GM23338 (cell line): ENCODE results near the gene KLHDC7B. TPM values are rescaled to one million over a fixed set of nuclear protein-coding genes. Genes with fewer than 3 reads are reported as not detected.

Experiments used
- ATAC-seq: fragments of 200-7000 bp; cut with Tn5 transposase; 3 replicates; pipeline ENCODE4 v1.9.1; 2020
- DNase-seq: peaks from one replicate; pipeline ENCODE4 v3.0.0-alpha.2; 2015; ENCODE audit warnings: low spot score
- H2AFZ ChIP-seq: fragments of 200-600 bp; sonication (generic); 2 replicates; pipeline ENCODE4 v1.8.0; 2016; ENCODE audit warnings: antibody characterized with exemption, mild to moderate bottlenecking, moderate library complexity
- H3F3A ChIP-seq: fragments of 200-600 bp; sonication (generic); replicated peaks from 2 replicates; pipeline ENCODE4 v1.8.0; 2017; ENCODE audit warnings: antibody characterized with exemption, mixed run types, low read depth
- H3K27ac ChIP-seq: fragments of 200-600 bp; sonication (generic); 2 replicates; pipeline ENCODE4 v1.6.1; 2016; ENCODE audit warnings: low read depth
- H3K27me3 ChIP-seq: fragments of 200-600 bp; sonication (generic); 2 replicates; pipeline ENCODE4 v1.8.0; 2016; ENCODE audit warnings: mild to moderate bottlenecking, mixed run types, moderate library complexity; ENCODE audit not compliant: insufficient read depth
- H3K36me3 ChIP-seq: fragments of 200-600 bp; sonication (generic); 2 replicates; pipeline ENCODE4 v1.8.0; 2016; ENCODE audit warnings: mild to moderate bottlenecking; ENCODE audit not compliant: insufficient read depth
- H3K4me1 ChIP-seq: fragments of 200-600 bp; sonication (generic); 2 replicates; pipeline ENCODE4 v1.8.0; 2016; ENCODE audit warnings: mild to moderate bottlenecking, moderate library complexity; ENCODE audit not compliant: insufficient read depth
- H3K4me2 ChIP-seq: fragments of 200-600 bp; sonication (generic); 2 replicates; pipeline ENCODE4 v1.7.1; 2017; ENCODE audit warnings: mixed run types
- H3K4me3 ChIP-seq: fragments of 200-600 bp; sonication (generic); 2 replicates; pipeline ENCODE4 v1.6.1; 2016; ENCODE audit warnings: mixed run types
- H3K79me2 ChIP-seq: fragments of 200-600 bp; sonication (generic); replicated peaks from 2 replicates; pipeline ENCODE4 v1.8.0; 2017; ENCODE audit warnings: mild to moderate bottlenecking; ENCODE audit not compliant: insufficient read depth
- H3K9me2 ChIP-seq: fragments of 200-600 bp; sonication (generic); 2 replicates; pipeline ENCODE4 v1.8.0; 2017; ENCODE audit not compliant: insufficient read depth
- H4K20me1 ChIP-seq: fragments of 200-600 bp; sonication (generic); replicated peaks from 2 replicates; pipeline ENCODE4 v1.8.0; 2017; ENCODE audit warnings: mild to moderate bottlenecking; ENCODE audit not compliant: insufficient read depth
- H3K27ac Mint-ChIP-seq: 2 replicates; pipeline ENCODE4 v1.8.0; 2020; ENCODE audit warnings: inconsistent platforms, mild to moderate bottlenecking, moderate library complexity, mixed read lengths
- H3K27me3 Mint-ChIP-seq: 3 replicates; pipeline ENCODE4 v1.8.0; 2022; ENCODE audit warnings: low read depth, mild to moderate bottlenecking, moderate library complexity, mixed read lengths, inconsistent platforms; ENCODE audit not compliant: insufficient read depth, poor library complexity
- H3K36me3 Mint-ChIP-seq: 3 replicates; pipeline ENCODE4 v1.8.0; 2021; ENCODE audit warnings: low read depth, mild to moderate bottlenecking, inconsistent platforms, moderate library complexity, mixed read lengths
- H3K4me1 Mint-ChIP-seq: 3 replicates; pipeline ENCODE4 v1.8.0; 2020; ENCODE audit warnings: mild to moderate bottlenecking, inconsistent platforms, mixed read lengths
- H3K4me3 Mint-ChIP-seq: 3 replicates; pipeline ENCODE4 v1.8.0; 2021; ENCODE audit warnings: moderate library complexity, mild to moderate bottlenecking, inconsistent platforms, mixed read lengths
- H3K9me3 Mint-ChIP-seq: 3 replicates; pipeline ENCODE4 v1.8.0; 2020; ENCODE audit warnings: moderate library complexity, mild to moderate bottlenecking, inconsistent platforms, mixed read lengths
- CREB1 ChIP-seq: fragments of 250-450 bp; sonication (Bioruptor Pico); IDR thresholded peaks from 2 replicates; pipeline ENCODE4 v1.5.0; 2020; ENCODE audit warnings: low read depth, mild to moderate bottlenecking, moderate library complexity
- EZH2 ChIP-seq: fragments of 200-600 bp; sonication (generic); IDR thresholded peaks from one replicate; pipeline ENCODE4 v1.8.0; 2017; ENCODE audit warnings: antibody characterized with exemption, mild to moderate bottlenecking, low read depth; ENCODE audit not compliant: unreplicated experiment
- JUNB ChIP-seq: IDR thresholded peaks from one replicate; pipeline ENCODE4 v1.6.1; 2016; ENCODE audit warnings: antibody characterized with exemption; ENCODE audit not compliant: unreplicated experiment
- NANOG ChIP-seq: IDR thresholded peaks from 2 replicates; pipeline ENCODE4 v1.6.1; 2016; ENCODE audit warnings: antibody characterized with exemption, borderline replicate concordance
- STAT1 ChIP-seq: IDR thresholded peaks from one replicate; pipeline ENCODE4 v1.6.1; 2016; ENCODE audit warnings: antibody characterized with exemption; ENCODE audit not compliant: unreplicated experiment
- ZNF114 ChIP-seq: fragments of 250-450 bp; sonication (Bioruptor Pico); IDR thresholded peaks from 2 replicates; pipeline ENCODE4 v1.5.0; 2020; ENCODE audit warnings: mild to moderate bottlenecking, moderate library complexity
- ZNF331 ChIP-seq: fragments of 250-450 bp; sonication (Bioruptor Pico); IDR thresholded peaks from 2 replicates; pipeline ENCODE4 v1.5.0; 2020; ENCODE audit warnings: low read depth, mild to moderate bottlenecking, moderate library complexity
- polyA plus RNA-seq: library from polyadenylated mRNA; unstranded; fragments of >200 nt; fragmentation: Nextera tagmentation; extraction: Ambion mirVana; gene quantifications from 2 replicates; pipeline ENCODE4 v1.2.1, GENCODE V29; 2016
- total RNA-seq: library from RNA; depleted of rRNA; stranded (reverse); fragments of >200 nt; shearing (Covaris generic); gene quantifications from 2 replicates; pipeline ENCODE4 v1.2.3, GENCODE V29; 2014
- TF ChIP-seq, protein P1 (sequence below): IDR thresholded peaks from one replicate; pipeline ENCODE4 v1.6.1; 2018; ENCODE audit warnings: antibody characterized with exemption; ENCODE audit not compliant: unreplicated experiment
- TF ChIP-seq, protein P2 (sequence below), 2 experiments: fragments of 200-600 bp in 1 of 2; sonication (generic) in 1 of 2; conservative IDR thresholded peaks; 2 replicates each; pipeline versions ENCODE4 v1.5.1 to v1.6.1; 2016 to 2017; ENCODE audit warnings: antibody characterized with exemption in 2 of 2, low read depth in 2 of 2, mild to moderate bottlenecking in 2 of 2, moderate library complexity in 1 of 2

Gene KLHDC7B
- total and polyA plus RNA-seq, 2 experiments from 2014 or later: not detected

DNA sequence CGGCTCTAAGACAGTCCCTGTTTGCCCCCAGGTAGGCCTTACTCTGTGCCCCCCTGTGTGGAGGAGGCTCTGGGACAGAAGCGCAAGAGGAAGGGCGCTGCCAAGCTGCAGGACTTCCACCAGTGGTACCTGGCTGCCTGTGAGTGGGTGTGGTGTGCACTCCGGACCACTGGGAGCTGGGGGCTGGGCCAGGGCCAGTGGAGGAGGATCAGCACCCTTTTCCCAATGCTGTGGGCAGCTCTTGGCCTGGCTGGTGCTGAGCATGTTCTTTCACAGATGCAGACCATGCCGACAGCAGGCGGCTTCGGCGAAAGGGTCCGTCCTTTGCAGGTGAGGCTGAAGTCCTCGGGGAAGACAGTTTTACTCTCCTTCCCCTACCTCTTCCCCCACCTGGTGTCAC, 24.0 kb upstream of the KLHDC7B start:
- no peak overlapping the region for H3K27ac Mint-ChIP-seq
- no peaks in the 10 kb centered on the region; the same call in 1 of the 2 replicates for H3K4me1 ChIP-seq
- H4K20me1 ChIP-seq: no peaks in the 10 kb centered on the region; the same call in 1 of the 2 replicates
- peaks cover 10% of the 10 kb centered on the region for H3K27me3 Mint-ChIP-seq
- peaks cover 2% of the 10 kb centered on the region; the same call in 1 of the 2 replicates for H3K27me3 ChIP-seq
- ATAC-seq (no peak), DNase-seq (no peak)
- TF ChIP-seq JUNB (no peak), EZH2 (no peak), STAT1 (no peak)
- no peaks in the 10 kb centered on the region; the same call in 1 of the 2 replicates for H3K36me3 ChIP-seq
- no peak overlapping the region for H3K4me3 Mint-ChIP-seq
- H3K79me2 ChIP-seq: 0 out of 2 replicates have a peak, but pooled peaks cover 1% of the 10 kb centered on the region
- peaks cover 22% of the 10 kb centered on the region for H3K36me3 Mint-ChIP-seq
- H3K4me1 Mint-ChIP-seq: peaks cover 5% of the 10 kb centered on the region
- H3K4me3 ChIP-seq: no peak overlapping the region
- no peak overlapping the region for H2AFZ ChIP-seq
- no peak overlapping the region for H3K4me2 ChIP-seq
- no peaks in the 10 kb centered on the region for H3K9me2 ChIP-seq
- H3K9me3 Mint-ChIP-seq: peaks cover 4% of the 10 kb centered on the region; the same call in 1 of the 3 replicates
- no peak overlapping the region for H3K27ac ChIP-seq
- H3F3A ChIP-seq: peaks cover 4% of the 10 kb centered on the region

DNA sequence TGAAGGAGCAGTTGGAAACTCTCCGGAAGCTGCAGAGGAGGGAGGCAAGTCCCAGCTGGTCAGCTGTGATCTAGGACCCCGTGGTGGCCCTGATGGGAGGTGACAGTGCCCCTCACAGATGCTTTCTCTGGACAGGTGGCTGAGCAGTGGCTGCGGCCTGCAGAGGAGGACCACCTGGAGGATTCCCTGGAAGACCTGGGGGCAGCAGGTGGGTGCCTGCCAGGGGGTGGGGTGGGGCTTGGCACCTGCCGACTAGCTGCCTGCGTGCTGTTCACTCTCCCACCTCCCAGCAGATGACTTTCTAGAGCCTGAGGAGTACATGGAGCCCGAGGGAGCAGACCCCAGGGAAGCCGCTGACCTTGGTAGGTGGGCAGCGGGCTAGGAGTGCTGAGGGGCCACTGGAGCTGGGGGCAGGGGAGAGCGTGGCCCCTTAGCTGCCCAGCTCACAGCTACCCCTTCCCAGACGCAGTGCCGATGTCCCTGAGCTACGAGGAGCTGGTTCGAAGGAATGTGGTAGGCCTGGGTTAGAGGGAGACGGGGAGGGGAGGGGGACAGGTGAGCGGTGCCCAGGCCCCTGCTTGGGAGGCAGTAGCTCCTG, 23.4 kb upstream of the KLHDC7B start:
- H3K27me3 Mint-ChIP-seq: peaks cover 16% of the 10 kb centered on the region
- peaks cover 22% of the 10 kb centered on the region for H3K36me3 Mint-ChIP-seq
- H3K4me3 Mint-ChIP-seq: no peak overlapping the region
- H3K27ac Mint-ChIP-seq: no peak overlapping the region
- Histone ChIP-seq H2AFZ (no peak overlapping the region), H3K9me2 (no peaks in the 10 kb centered on the region), H3K4me2 (no peak overlapping the region), H3K4me1 (no peaks in the 10 kb centered on the region; the same call in 1 of the 2 replicates), H3F3A (peaks cover 4% of the 10 kb centered on the region), H3K36me3 (no peaks in the 10 kb centered on the region; the same call in 1 of the 2 replicates), H3K79me2 (no peaks in the 10 kb centered on the region), H3K4me3 (no peak overlapping the region), H4K20me1 (no peaks in the 10 kb centered on the region; the same call in 1 of the 2 replicates), H3K27me3 (peaks cover 8% of the 10 kb centered on the region), H3K27ac (no peak overlapping the region)
- no peak for DNase-seq
- H3K9me3 Mint-ChIP-seq: peaks cover 4% of the 10 kb centered on the region; the same call in 1 of the 3 replicates
- H3K4me1 Mint-ChIP-seq: peaks cover 11% of the 10 kb centered on the region
- ATAC-seq: no peak
- no peak for TF ChIP-seq STAT1
- TF ChIP-seq JUNB: no peak
- TF ChIP-seq, protein P1, sequence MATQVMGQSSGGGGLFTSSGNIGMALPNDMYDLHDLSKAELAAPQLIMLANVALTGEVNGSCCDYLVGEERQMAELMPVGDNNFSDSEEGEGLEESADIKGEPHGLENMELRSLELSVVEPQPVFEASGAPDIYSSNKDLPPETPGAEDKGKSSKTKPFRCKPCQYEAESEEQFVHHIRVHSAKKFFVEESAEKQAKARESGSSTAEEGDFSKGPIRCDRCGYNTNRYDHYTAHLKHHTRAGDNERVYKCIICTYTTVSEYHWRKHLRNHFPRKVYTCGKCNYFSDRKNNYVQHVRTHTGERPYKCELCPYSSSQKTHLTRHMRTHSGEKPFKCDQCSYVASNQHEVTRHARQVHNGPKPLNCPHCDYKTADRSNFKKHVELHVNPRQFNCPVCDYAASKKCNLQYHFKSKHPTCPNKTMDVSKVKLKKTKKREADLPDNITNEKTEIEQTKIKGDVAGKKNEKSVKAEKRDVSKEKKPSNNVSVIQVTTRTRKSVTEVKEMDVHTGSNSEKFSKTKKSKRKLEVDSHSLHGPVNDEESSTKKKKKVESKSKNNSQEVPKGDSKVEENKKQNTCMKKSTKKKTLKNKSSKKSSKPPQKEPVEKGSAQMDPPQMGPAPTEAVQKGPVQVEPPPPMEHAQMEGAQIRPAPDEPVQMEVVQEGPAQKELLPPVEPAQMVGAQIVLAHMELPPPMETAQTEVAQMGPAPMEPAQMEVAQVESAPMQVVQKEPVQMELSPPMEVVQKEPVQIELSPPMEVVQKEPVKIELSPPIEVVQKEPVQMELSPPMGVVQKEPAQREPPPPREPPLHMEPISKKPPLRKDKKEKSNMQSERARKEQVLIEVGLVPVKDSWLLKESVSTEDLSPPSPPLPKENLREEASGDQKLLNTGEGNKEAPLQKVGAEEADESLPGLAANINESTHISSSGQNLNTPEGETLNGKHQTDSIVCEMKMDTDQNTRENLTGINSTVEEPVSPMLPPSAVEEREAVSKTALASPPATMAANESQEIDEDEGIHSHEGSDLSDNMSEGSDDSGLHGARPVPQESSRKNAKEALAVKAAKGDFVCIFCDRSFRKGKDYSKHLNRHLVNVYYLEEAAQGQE: no peak
- TF ChIP-seq, protein P2, sequence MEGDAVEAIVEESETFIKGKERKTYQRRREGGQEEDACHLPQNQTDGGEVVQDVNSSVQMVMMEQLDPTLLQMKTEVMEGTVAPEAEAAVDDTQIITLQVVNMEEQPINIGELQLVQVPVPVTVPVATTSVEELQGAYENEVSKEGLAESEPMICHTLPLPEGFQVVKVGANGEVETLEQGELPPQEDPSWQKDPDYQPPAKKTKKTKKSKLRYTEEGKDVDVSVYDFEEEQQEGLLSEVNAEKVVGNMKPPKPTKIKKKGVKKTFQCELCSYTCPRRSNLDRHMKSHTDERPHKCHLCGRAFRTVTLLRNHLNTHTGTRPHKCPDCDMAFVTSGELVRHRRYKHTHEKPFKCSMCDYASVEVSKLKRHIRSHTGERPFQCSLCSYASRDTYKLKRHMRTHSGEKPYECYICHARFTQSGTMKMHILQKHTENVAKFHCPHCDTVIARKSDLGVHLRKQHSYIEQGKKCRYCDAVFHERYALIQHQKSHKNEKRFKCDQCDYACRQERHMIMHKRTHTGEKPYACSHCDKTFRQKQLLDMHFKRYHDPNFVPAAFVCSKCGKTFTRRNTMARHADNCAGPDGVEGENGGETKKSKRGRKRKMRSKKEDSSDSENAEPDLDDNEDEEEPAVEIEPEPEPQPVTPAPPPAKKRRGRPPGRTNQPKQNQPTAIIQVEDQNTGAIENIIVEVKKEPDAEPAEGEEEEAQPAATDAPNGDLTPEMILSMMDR (conservative IDR thresholded peaks at IDR 0.05; ENCODE audit: low read depth in 2 of 2): no peak
- TF ChIP-seq ZNF331 (CRISPR knock-in tag): no peak
- no peak for TF ChIP-seq ZNF114 (CRISPR knock-in tag)
- no peak for TF ChIP-seq NANOG
- no peak for TF ChIP-seq CREB1 (CRISPR knock-in tag)
